OCI-LY3 (cell line): ENCODE results near the gene LSM14A.

Experiments used
- EZH2phosphoT487 ChIP-seq: fragments of 200-600 bp; shearing (Covaris generic); IDR thresholded peaks from 2 replicates; pipeline ENCODE4 v1.6.1; 2018; ENCODE audit warnings: antibody characterized with exemption, mixed run types, low read depth
- TF ChIP-seq, protein P1 (sequence below): fragments of 200-600, 300-600 bp; sonication (generic); IDR thresholded peaks from 2 replicates; pipeline ENCODE4 v1.5.1; 2014; ENCODE audit warnings: antibody characterized with exemption, low read length, low read depth

DNA sequence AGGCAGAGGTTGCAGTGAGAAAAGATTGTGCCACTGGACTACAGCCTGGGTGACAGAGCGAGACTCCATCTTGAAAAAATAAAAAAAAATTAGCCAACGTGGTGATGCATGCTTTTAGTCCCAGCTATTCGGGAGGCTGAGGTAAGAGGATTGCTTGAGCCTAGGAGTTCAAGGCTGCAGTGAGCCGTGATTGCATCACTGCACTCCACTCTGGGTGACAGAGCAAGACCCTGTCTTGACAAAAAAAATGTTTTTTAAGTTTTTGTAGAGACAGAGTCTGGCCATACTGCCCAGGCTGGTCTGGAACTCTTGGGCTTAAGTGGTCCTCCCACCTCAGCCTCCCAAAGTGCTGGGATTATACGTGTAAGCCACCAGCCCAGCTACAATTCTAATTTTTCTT is 22.4 kb upstream of the LSM14A start:
- TF ChIP-seq, protein P1, sequence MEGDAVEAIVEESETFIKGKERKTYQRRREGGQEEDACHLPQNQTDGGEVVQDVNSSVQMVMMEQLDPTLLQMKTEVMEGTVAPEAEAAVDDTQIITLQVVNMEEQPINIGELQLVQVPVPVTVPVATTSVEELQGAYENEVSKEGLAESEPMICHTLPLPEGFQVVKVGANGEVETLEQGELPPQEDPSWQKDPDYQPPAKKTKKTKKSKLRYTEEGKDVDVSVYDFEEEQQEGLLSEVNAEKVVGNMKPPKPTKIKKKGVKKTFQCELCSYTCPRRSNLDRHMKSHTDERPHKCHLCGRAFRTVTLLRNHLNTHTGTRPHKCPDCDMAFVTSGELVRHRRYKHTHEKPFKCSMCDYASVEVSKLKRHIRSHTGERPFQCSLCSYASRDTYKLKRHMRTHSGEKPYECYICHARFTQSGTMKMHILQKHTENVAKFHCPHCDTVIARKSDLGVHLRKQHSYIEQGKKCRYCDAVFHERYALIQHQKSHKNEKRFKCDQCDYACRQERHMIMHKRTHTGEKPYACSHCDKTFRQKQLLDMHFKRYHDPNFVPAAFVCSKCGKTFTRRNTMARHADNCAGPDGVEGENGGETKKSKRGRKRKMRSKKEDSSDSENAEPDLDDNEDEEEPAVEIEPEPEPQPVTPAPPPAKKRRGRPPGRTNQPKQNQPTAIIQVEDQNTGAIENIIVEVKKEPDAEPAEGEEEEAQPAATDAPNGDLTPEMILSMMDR = no peak
- no peak for TF ChIP-seq EZH2phosphoT487
